NT2/D1 (cell line): ENCODE measurements around the gene ING5.
A peak's percentile ranks its signal among the peaks of the same experiment; 100 is the strongest.
"Not testable (repeated sequence)": the region's sequence is repeated elsewhere in the genome, so short reads cannot be mapped to it uniquely, and the experiment has no call there.

Experiments used
- DNase-seq: peaks from one replicate; pipeline ENCODE4 v3.0.0-alpha.2; 2011; ENCODE audit warnings: low read depth, low spot score
- H3K27me3 ChIP-seq: 2 replicates; pipeline ENCODE4 v1.6.0; 2011; ENCODE audit warnings: mild to moderate bottlenecking; ENCODE audit not compliant: insufficient read length, insufficient read depth
- H3K36me3 ChIP-seq: 2 replicates; pipeline ENCODE4 v1.6.1; 2011; ENCODE audit warnings: mild to moderate bottlenecking, low read length, mixed read lengths; ENCODE audit not compliant: insufficient read depth, insufficient read length
- H3K4me1 ChIP-seq: 2 replicates; pipeline ENCODE4 v1.5.1; 2011; ENCODE audit not compliant: insufficient read depth, insufficient read length
- H3K4me3 ChIP-seq: 2 replicates; pipeline ENCODE4 v1.5.1; 2011; ENCODE audit warnings: low read depth; ENCODE audit not compliant: insufficient read length
- H3K9ac ChIP-seq: 2 replicates; pipeline ENCODE4 v1.6.0; 2011; ENCODE audit warnings: low read depth; ENCODE audit not compliant: insufficient read length
- H3K9me3 ChIP-seq: 2 replicates; pipeline ENCODE4 v1.5.1; 2011; ENCODE audit warnings: mild to moderate bottlenecking, low read length; ENCODE audit not compliant: insufficient read depth
- SUZ12 ChIP-seq: IDR thresholded peaks from 2 replicates; pipeline ENCODE4 v1.6.1; 2011; ENCODE audit not compliant: insufficient read length, insufficient read depth; ENCODE audit errors: extremely low read depth
- YY1 ChIP-seq: IDR thresholded peaks from 2 replicates; pipeline ENCODE4 v1.6.1; 2011; ENCODE audit not compliant: insufficient read length, insufficient read depth
- ZNF274 ChIP-seq: IDR thresholded peaks from 2 replicates; pipeline ENCODE4 v1.6.1; 2011; ENCODE audit warnings: mild to moderate bottlenecking, low read depth, low read length

Gene ING5

GRCh38 chr2:241656190-241656741, 45.6 kb upstream of the ING5 start:
- H3K36me3 ChIP-seq, result peaks cover 86% of the 10 kb centered on the region
- peak overlapping the region; percentile 38 for H3K9ac ChIP-seq
- H3K9me3 ChIP-seq, result peaks cover 5% of the 10 kb centered on the region; the same call in 1 of the 2 replicates
- TF ChIP-seq ZNF274 (no peak), SUZ12 (no peak), YY1 (no peak)
- no peaks in the 10 kb centered on the region for H3K27me3 ChIP-seq
- peaks cover 31% of the 10 kb centered on the region for H3K4me1 ChIP-seq
- DNase-seq, result no peak
- no peak overlapping the region for H3K4me3 ChIP-seq

- peaks cover 31% of the 10 kb centered on the region for H3K4me1 ChIP-seq
- H3K9me3 ChIP-seq, result peaks cover 1% of the 10 kb centered on the region; the same call in 1 of the 2 replicates
- no peak for DNase-seq
- peaks cover 81% of the 10 kb centered on the region for H3K36me3 ChIP-seq
- TF ChIP-seq YY1 (no peak), ZNF274 (no peak), SUZ12 (no peak)
- H3K4me3 ChIP-seq, result no peak overlapping the region
- H3K27me3 ChIP-seq, result no peaks in the 10 kb centered on the region
- peak overlapping the region; percentile 51 for H3K9ac ChIP-seq
Measured at GRCh38 chr2:241657786-241658254, 44.0 kb upstream of the ING5 start.

- peak overlapping the region; percentile 58 for H3K9ac ChIP-seq
- peaks cover 76% of the 10 kb centered on the region for H3K36me3 ChIP-seq
- no peaks in the 10 kb centered on the region for H3K9me3 ChIP-seq
- H3K4me1 ChIP-seq, result peaks cover 31% of the 10 kb centered on the region
- TF ChIP-seq ZNF274, result no peak
- no peak overlapping the region for H3K4me3 ChIP-seq
- DNase-seq, result no peak
- H3K27me3 ChIP-seq, result no peaks in the 10 kb centered on the region
Measured at GRCh38 chr2:241658296-241658695, 43.5 kb upstream of the ING5 start.

GRCh38 chr2:241659150-241659739, 42.6 kb upstream of the ING5 start:
- Histone ChIP-seq H3K4me1 (peaks cover 31% of the 10 kb centered on the region), H3K36me3 (peaks cover 71% of the 10 kb centered on the region), H3K9me3 (no peaks in the 10 kb centered on the region), H3K9ac (no peak overlapping the region), H3K4me3 (no peak overlapping the region), H3K27me3 (no peaks in the 10 kb centered on the region)
- TF ChIP-seq SUZ12 (no peak), ZNF274 (no peak), YY1 (no peak)
- DNase-seq, result no peak

- peaks cover 59% of the 10 kb centered on the region for H3K36me3 ChIP-seq
- no peak overlapping the region for H3K9ac ChIP-seq
- no peak for TF ChIP-seq SUZ12
- H3K4me3 ChIP-seq, result no peak overlapping the region
- no peak for DNase-seq
- H3K9me3 ChIP-seq, result no peaks in the 10 kb centered on the region
- no peaks in the 10 kb centered on the region for H3K27me3 ChIP-seq
- peaks cover 32% of the 10 kb centered on the region for H3K4me1 ChIP-seq
Measured at GRCh38 chr2:241660593-241661213, 41.1 kb upstream of the ING5 start.

GRCh38 chr2:241662731-241663130, 39.1 kb upstream of the ING5 start:
- Histone ChIP-seq H3K36me3 (peaks cover 63% of the 10 kb centered on the region), H3K4me1 (peaks cover 32% of the 10 kb centered on the region)
- H3K9ac ChIP-seq, H3K4me3 ChIP-seq, H3K27me3 ChIP-seq, H3K9me3 ChIP-seq, DNase-seq: not testable (repeated sequence)

GRCh38 chr2:241665731-241666440, 36.0 kb upstream of the ING5 start:
- DNase-seq, result no peak
- H3K4me3 ChIP-seq, result no peak overlapping the region

More at GRCh38 chr2:241665731-241666440, 36.0 kb upstream of the ING5 start:
- peaks cover 66% of the 10 kb centered on the region for H3K36me3 ChIP-seq
- no peak for TF ChIP-seq ZNF274
- no peak for TF ChIP-seq YY1
- no peak for TF ChIP-seq SUZ12
- no peak overlapping the region for H3K9ac ChIP-seq
- H3K27me3 ChIP-seq, result no peaks in the 10 kb centered on the region
- no peaks in the 10 kb centered on the region for H3K9me3 ChIP-seq
- H3K4me1 ChIP-seq, result peaks cover 12% of the 10 kb centered on the region
